22Rv1 (cell line): ENCODE data around the gene RFC1.

ENCODE experiments used
- CTCF ChIP-seq: fragments of 450-650 bp; IDR thresholded peaks from 2 replicates; pipeline ENCODE4 v1.5.1; 2017; ENCODE audit warnings: mild to moderate bottlenecking
- ZFX ChIP-seq: fragments of 450-650 bp; IDR thresholded peaks from 2 replicates; pipeline ENCODE4 v1.6.1; 2017; ENCODE audit warnings: antibody characterized with exemption, borderline replicate concordance

GRCh38 chr4:39287223-39287622 is 78.9 kb downstream of the RFC1 start:
- no peak for TF ChIP-seq CTCF
- no peak for TF ChIP-seq ZFX
